HEK293T (cell line): ENCODE data around the gene SCAF4.

Experiments
- ELF4 ChIP-seq: fragments of 450-650 bp; IDR thresholded peaks from 2 replicates; pipeline ENCODE4 v1.6.1; 2017; ENCODE audit warnings: antibody characterized with exemption
- SP1 ChIP-seq: fragments of 450-650 bp; IDR thresholded peaks from 2 replicates; pipeline ENCODE4 v1.6.1; 2017

GRCh38 chr21:31673321-31673912, 58.5 kb downstream of the SCAF4 start:
- no peak for TF ChIP-seq ELF4
- TF ChIP-seq SP1: no peak
